RPMI7951 (cell line): Measurements from ENCODE around the gene ATRN. TPM values are rescaled to one million over a fixed set of nuclear protein-coding genes. Genes with fewer than 3 reads are reported as not detected.
"Not testable (repeated sequence)": the region's sequence is repeated elsewhere in the genome, so short reads cannot be mapped to it uniquely, and the experiment has no call there.

Experiments
- DNase-seq: peaks from one replicate; pipeline ENCODE4 v3.0.0-alpha.2; 2012; ENCODE audit warnings: low read depth
- total RNA-seq: library from RNA; depleted of rRNA; stranded (reverse); fragments of >200 nt; shearing (Covaris generic); gene quantifications from 2 replicates; pipeline ENCODE4 v1.2.3, GENCODE V29; 2014

The ATRN gene
- total RNA-seq, 1 experiment from 2014 or later = 30.2 TPM

- peak; percentile 49 for DNase-seq
Measured at GRCh38 chr20:3563548-3564177, 92.8 kb downstream of the ATRN start.

DNA sequence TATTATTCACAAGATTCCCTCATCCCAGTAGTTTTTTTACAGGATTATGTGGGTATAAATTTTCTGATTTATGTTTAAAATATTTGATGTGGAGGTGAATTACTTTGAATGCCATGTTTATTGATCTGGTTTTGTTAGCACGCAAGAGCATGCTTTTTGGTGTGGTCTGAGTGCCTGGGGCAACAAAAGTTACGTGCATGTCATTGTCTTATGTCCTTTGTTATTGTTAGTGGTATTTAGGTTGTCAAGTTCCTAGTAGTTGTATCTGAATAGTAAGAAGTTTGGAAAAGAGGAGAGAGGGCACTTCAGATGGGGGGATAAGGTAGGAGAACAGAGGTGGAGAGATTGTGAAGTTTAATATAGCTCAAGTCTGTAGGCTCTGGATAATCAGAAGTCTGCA is 95.0 kb downstream of the ATRN start:
- DNase-seq = no peak

DNA sequence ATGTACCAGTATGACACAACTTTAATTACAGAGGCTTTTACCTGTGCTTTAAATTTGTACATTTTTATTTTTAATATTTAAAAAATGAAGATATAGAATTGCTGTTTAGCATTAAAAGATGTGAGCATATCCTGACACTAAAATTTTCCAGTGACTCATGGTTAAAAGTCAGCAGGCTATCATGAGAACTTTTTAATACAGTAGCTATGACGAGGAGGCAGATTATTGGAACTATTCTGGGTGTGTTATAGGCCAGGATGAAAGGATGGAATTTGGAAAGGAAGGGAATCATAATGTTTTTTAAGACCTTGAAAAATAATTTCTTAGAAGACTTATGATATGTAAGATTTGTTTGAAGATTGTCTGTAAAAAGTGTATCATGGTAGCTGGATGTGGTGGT is 101.3 kb downstream of the ATRN start:
- no peak for DNase-seq

GRCh38 chr20:3576363-3576762 is 105.5 kb downstream of the ATRN start:
- DNase-seq = no peak

DNA sequence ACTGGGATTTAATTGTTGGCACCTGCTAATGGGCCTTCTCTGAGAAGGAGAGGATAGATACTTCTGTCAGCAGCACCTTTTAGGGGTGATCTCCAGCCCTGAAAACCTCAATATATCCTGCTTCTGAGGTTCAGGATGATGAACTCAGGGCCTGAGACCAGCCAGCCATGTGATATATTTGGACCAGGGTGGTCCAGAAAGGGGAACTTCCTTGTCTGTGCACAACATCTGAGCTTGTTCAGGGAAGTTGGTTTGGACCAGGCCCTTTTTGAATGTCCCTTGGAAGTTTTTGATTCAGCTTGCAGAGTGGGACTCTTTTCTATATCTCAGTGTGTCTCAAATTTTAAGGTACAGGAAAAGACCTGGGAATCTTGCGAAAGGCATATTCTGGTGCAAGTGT is 106.5 kb downstream of the ATRN start:
- DNase-seq = no peak

DNA sequence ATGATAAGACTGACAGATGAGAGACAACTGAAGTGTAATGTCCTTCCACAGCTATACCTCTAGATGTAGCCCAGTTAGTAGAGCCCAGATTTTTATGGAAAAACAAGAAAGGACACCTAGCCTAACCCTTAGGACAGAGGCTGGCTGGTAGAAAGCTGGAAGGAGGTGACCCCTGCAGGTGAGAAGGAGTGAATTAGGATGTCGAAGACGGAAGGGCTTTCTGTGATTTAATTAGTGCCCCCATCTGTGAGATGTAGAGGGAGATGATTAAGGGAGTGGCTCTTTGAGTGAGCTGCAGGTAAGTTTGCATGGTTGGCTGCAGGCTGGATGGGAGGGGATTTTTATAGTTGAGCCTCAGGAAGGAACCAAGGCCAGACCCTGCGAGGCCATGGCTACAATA is 109.6 kb downstream of the ATRN start:
- DNase-seq = no peak

DNA sequence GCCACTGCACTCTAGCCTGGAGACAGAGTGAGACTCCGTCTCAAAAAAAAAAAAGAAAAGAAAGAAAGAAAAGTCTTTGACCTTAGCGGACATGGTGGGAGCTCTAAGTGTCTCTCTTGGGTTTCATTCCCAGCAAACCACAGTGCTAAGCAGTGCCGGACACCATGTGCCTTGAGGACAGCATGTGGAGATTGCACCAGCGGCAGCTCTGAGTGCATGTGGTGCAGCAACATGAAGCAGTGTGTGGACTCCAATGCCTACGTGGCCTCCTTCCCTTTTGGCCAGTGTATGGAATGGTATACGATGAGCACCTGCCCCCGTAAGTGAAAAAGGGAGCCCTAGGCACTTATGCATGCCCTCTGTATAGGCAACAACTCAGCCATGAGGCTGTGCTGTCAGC is 112.9 kb downstream of the ATRN start:
- no peak for DNase-seq

GRCh38 chr20:3586093-3586492 is 115.3 kb downstream of the ATRN start:
- DNase-seq = no peak

GRCh38 chr20:3590164-3590563 is 119.3 kb downstream of the ATRN start:
- no peak for DNase-seq

DNA sequence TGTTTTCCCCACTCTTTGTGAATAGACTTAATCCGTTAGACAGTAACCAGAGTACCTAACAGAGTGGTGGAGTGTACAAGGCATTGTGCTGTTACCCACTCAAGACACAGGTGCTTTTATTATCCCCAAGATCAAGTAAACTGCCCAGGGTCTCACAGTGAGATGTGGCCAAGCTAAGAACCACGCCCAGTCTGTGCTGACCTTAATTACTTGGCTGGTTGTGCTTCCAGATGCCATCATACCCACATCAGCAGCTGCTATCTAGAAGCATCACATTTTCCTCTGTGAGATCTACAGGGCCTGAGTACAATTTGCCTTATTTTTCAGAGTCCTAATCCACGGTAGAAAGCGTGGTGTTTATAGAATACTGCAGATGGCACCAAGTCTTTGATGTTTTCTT is 122.1 kb downstream of the ATRN start:
- DNase-seq = no peak

DNA sequence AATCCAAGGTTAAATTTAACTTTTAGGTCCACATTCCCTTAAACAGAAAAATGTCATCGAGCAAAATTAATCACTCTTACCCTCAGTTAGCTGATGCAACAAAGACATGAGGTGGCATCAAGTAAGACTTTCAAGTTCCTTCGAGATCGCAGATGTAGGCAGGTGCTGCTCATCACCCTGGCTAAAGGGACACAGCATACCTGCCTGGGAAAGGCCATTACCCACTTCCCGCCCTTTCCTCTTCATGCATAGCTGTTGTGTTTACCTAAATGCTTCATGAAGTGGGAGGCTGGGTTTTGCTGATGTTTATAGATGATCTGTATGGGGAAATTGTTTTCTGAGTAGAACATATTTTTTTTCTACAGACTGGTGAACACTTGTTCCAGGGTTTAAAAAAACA is 124.7 kb downstream of the ATRN start:
- DNase-seq = no peak

DNA sequence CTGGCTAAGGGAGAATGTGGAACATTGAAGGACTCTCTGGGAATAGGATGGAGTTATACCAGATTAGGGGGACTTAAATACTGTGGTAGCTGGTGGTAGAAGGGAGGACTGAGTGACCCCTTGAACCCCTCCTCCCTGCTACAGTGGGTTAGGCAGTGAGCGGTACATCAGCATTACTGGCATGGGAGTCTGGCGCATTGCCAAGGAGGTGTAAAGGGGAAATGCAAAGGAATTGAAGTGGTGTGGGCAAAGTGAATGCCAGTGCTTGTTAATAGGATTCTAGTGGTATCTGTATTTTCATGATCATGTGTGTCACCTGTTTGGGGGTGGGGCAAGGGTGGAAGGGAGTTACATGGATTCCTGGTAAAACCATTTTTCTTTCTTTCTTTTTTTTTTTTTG is 132.3 kb downstream of the ATRN start:
- DNase-seq = no peak

DNA sequence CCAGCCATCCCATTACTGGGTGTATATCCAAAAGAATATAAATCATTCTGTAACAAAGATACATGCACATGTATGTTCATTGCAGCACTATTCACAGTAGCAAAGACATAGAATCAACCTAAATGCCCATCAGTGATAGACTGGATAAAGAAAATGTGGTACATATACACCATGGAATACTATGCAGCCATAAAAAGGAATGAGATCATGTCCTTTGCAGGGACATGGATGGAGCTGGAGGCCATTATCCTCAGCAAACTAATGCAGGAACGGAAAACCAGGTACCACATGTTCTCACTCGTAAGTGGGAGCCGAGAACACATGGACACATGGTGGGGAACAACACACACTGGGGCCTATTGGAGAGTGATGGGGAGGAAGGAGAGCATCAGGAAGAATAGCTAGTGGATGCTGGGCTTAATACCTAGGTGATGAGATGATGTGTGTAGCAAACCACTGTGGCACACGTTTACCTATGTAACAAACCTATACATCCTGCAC is 134.6 kb downstream of the ATRN start:
- not testable (repeated sequence) for DNase-seq

- DNase-seq = peak; percentile 64
Measured at GRCh38 chr20:3606021-3606420, 135.2 kb downstream of the ATRN start.

GRCh38 chr20:3611901-3612300 is 141.1 kb downstream of the ATRN start:
- no peak for DNase-seq

DNA sequence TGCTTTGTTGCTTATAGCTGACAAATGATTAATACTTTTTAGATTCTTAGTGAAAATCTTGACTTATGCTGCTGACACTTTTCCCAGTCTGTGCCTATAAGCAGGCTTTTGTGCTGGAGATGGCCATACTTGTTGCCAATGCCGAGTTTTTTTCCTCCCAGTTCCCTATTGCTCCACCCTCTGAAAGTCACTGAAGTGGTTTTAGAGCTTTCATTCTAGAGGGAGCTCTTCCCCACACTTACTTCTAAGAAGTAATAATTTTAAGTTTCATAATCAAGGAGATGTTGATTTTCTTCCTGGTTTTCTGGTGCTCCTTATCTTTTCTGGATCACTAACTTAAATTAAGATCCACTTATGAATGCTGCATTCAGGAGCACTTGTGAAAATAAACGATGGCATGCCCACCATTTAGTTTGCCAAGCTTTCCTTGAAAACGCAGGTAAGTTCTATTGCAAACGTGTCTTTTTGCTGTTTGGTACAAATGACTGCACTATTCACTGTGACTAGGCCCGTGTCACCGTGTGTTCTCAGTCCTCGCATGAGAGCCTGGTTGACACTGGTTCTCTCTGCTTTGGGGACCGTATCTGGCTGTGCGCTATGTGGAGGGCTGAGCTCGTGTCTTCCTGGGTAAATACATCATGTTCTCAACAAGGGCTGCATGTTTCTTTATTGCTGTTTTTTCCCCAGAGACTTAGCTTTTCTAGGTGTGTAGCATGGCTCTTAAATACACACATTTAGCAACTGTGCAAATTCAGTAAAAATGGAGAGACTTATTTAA is 142.2 kb downstream of the ATRN start:
- DNase-seq = no peak

DNA sequence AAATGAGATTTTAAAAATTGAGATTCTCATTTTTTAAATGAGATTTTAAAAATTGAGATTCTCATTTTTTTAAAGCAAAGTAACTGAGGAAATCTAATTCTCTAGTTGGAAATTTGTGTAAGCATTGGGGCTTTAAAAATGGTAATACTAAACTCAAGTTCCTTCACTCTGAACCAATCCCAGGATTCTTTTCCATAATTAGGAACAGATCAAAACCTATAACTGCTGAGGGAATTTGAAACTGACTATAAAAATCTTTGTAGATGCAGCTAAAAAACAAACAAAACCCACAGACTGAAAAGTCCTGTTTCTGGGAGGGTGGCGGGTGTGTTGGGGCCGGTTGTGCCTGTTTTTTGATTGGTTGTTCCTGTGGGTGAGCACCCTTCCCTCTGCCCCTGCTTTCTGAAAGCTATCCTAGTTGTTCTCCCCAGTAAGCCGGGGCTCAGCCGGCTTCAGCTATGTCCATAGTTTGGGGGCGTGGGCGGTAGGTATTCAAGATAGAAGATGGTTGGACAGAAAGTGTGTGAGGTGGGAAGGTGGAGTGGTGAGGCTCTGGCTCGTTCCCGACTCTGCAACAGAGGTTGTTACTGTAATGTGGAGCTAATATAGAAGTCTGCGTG is 143.1 kb downstream of the ATRN start:
- no peak for DNase-seq

GRCh38 chr20:3614466-3614865 is 143.6 kb downstream of the ATRN start:
- DNase-seq = no peak

- not testable (repeated sequence) for DNase-seq
Measured at GRCh38 chr20:3615171-3615840, 144.5 kb downstream of the ATRN start.

DNA sequence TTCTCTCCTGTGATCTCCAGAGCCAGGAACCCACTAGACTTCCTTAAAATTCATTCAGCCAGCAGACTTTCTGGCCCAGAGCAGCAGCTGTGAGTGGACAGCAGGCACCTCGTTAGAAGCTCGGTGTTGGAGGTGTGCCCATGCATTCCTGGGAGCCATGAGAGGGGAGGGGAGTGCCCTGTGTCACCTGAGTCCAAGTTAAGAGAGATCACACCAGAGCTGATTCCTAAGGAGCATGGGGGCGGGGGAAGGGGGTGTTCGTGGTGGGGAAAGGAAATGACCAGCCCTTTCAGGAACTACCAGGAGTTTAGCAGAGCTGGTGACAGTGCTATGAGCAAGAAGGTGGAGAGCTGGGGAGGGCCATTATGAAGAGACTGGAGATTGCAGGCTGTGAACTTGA is 145.4 kb downstream of the ATRN start:
- DNase-seq = no peak

DNA sequence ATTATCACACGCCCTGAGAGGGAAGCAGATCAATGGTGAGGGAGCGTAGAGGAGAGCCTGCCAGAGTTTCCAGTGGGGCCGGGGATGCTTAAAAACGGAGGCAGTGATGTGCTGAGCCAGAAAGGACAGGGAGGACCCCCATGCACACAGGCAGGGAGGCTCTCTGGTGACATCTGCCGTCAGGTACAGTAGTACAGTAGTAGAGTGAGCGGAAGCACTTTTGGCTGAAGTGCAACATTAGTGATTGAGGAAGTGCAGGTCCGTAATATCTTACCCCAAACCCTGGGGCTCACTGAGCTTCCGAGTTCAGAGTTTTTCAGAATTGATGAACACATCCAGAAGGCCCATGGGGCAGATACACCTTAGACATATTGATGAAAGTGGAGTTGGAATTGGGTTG is 150.3 kb downstream of the ATRN start:
- DNase-seq = no peak

DNA sequence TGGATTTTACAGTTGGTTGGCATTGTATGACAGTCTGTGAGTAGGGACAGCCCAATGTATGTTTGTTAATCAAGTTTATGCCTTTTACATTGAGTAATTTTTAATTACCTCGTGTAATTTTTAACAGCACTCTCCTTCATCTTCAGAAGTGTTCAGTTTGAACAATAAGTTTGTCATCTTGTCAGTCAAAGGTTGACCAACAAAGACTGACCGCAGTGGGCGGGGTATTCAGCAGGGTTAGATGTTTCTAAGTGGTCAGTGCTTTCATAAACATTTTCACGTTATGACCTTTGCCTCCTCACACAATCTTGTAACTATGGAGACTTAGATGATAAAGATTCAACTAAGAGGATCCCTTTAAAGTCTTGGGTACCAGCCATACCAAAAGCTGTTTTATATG is 151.6 kb downstream of the ATRN start:
- no peak for DNase-seq
